OCI-M1 (cell line): ENCODE data around the gene TLE6.
"Not testable (repeated sequence)": the region's sequence is repeated elsewhere in the genome, so short reads cannot be mapped to it uniquely, and the experiment has no call there.

Experiments
- DNase-seq: peaks from one replicate; lab custom pipeline; 2025; lab: John Stamatoyannopoulos, UW

TLE6 gene

DNA sequence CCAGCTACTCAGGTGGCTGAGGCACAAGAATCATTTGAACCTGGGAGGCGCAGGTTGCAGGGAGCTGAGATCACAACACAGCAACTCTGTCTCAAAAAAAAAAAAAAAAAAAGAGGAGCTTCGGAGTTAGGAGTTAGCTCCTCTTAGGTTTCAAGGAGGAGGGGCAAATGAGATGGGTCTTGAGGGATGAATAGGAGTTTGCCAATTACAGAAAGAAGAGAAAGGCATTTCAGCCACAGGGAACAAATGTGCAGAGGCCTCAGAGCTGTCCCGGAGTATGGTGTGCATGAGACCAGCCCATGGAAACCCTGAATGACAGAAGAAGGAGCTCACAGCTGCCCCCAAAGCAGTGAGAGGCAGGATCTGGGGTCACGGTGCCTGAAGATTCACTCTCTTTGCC is 27.2 kb downstream of the TLE6 start:
- no peak for DNase-seq

DNA sequence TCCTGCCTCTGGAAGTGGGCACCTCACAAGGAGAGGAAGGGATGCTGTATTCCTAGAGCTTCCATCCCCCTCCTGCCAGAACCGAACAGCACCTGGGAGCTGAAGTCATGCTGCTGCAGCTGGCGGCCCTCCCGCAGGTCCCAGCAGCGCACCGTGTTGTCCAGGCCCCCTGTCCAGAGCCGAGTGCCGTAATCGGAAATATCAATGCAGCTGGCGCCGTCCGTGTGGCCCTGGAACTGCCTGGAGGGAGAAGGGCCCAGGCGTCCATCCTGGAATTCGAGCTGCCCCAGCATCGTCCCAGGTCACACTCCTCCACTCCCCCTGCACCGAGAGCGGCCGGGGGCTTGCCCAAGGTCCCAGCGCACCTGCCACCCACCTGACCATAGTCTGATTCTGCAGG is 28.0 kb downstream of the TLE6 start:
- DNase-seq: no peak

DNA sequence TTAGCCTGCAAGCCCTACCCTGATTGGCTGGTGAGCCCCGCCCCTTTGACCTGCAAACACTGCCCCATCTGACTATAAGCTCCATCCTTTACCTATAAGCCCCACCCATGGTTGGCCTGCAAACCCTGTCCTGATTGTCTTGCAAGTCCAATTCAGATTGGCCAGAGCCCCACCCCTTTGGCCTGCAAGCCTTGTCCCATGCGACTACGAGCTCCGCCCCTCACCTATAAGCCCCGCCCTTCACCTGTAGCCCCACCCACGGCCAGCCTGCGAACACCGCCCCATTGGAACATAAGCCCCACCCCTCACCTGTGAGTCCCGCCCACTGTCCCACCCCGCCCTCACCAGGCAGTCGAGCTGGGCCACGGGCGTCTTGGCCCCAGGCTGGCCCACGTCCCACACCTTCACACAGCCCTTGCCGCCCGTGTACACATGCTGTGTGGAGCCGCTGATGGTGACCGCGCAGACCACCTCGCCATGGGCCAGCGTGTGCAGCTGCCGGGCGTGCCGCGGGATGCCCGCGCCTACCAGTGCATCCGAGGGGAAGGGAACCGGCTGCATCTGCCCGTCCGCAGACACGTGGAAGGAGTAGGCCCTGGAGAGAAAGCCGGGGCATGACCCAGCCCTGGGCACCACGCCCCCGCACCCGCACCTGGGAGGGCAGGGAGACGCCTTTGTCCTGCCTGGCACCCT is 28.9 kb downstream of the TLE6 start:
- DNase-seq: no peak

DNA sequence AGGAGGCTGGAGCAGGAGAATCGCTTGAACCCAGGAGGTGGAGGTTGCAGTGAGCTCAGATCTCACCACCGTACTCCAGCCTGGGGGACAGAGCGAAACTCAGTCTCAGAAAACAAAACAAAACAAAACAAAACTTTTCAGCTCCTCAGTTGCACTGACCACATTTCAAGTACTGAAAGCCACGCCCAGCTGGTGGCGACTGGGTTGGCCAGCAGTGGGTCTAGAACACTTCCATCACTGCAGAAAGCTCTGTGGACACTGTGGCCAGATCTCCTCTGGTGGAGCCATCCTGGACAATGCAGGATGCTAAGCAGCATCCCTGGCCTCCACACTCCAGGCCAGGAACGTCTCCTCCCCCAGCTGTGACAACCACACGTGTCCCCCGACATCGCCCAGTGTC is 30.6 kb downstream of the TLE6 start:
- DNase-seq: no peak

DNA sequence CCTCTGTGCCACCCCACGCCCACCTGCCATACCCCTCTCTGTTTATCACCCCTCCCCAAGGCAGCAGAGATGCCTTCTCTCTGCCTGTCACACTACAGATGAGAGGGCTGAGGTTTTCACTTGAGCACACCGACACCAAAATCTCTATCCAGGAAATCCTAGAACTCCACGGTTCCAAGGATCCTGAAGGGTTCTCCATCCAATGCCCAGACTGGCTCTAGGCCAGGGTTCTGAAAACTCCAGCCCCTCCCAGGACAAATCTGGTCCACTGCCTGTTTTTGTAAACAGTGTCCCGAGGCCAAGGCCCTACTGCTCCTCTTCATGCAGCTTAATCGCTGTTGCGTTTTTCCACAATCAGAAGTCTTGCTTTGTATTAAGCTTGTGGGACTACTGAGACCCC is 31.6 kb downstream of the TLE6 start:
- DNase-seq: no peak

DNA sequence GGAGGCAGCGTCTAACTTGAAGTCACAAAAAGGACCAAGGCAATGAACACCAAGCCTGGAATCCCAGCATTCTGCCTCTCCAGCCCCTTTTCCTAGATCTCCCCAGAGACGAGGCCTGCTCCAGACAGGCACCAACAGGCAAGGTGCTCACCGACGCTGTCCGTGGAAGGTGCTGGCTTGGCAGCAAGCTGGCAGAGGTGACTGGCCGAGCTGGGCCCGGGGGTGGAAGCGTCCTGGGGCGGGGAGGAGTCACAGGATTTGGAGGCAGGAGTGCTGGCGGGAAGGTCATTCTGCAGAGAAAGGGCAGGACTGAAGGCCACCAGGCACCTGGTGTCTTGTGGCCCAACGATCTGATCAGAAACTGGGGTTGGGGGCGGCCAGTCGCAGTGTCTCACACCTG is 33.5 kb downstream of the TLE6 start:
- DNase-seq: no peak

DNA sequence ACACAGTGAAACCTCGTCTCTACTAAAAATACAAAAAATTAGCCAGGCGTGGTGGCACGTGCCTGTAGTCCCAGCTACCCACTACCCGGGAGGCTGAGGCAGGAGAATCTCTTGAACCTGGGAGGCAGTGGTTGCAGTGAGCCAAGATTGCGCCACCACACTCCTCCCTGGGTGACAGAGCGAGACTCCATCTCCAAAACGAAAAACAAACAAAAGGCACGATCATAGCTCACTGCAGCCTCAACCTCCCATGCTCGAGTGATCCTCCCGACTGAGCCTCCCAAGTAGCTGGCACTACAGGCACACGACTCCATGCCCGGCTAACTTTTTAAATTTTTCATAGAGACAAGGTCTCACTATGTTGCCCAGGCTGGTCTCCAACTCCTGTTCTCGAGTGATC is 34.7 kb downstream of the TLE6 start:
- DNase-seq: not testable (repeated sequence)

DNA sequence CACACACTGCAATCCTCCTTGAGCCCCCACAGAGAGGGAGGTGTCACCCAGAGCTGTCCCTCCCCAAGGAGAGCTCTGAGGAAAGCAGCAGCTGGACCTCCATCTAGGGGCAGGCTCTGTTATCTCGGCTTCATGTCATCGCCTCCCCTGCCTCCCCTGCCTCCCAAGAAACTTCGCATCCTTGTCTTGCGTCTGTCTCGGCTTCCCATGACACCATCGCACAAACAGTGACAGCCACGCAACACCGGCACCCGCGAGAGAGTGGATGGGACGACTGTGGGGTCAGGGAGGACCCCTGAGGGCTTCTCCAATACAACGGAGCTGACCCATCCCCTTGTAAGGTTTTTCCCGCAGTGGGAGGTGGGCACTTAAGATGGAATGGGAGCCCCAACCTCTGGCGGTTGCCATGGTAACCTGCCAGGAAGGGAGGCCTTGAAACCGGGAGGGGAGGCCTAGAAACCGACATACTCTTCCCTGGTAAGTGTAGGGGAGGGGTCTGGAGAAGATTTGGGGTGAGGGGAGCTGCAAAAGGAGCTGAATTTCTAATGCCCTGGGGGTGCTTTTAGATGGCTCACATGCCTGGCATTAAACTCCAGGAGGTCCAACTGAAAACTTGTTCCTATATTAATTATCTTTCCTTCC is 35.4 kb downstream of the TLE6 start:
- DNase-seq: no peak

DNA sequence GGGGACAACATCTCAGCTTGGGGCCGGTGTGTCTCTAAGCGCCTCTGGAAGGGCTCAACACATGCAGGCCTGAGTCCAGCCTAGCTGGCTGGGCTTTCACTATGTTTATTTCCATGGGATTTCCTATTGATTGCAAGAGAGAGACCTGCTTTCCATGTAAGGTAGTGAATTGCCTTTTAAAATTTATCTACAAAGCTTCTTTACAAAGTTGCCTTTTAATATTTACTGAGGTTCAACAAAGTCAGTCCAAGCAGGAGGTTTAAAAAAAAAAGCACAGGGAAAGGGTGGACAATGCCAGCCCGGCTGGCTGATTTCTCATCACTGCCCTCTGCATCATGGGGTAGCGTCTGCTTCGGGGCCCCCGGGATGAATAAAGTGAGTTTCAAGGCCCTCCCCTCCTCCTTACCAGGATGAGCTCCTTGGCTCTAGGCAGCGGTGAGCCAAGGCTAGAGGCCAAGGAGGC is 35.9 kb downstream of the TLE6 start:
- no peak for DNase-seq

DNA sequence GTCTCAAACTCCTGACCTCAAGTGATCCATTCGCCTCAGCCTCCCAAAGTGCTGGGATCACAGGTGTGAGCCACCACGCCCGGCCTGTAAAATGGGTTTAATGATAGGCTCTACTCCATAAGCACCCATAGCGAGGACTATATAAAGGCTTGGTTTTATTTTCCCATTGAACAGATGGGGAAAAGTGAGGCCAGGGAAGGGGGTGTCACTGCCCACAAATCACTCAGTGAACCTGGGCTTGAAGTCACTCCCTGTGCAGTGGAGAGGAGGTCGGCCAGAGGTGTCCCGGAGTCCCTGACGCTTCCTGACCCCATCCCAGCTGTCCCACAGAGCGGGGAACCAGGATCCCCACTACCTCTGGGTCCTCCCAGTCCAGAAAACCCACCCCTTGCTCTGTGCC is 36.8 kb downstream of the TLE6 start:
- no peak for DNase-seq

DNA sequence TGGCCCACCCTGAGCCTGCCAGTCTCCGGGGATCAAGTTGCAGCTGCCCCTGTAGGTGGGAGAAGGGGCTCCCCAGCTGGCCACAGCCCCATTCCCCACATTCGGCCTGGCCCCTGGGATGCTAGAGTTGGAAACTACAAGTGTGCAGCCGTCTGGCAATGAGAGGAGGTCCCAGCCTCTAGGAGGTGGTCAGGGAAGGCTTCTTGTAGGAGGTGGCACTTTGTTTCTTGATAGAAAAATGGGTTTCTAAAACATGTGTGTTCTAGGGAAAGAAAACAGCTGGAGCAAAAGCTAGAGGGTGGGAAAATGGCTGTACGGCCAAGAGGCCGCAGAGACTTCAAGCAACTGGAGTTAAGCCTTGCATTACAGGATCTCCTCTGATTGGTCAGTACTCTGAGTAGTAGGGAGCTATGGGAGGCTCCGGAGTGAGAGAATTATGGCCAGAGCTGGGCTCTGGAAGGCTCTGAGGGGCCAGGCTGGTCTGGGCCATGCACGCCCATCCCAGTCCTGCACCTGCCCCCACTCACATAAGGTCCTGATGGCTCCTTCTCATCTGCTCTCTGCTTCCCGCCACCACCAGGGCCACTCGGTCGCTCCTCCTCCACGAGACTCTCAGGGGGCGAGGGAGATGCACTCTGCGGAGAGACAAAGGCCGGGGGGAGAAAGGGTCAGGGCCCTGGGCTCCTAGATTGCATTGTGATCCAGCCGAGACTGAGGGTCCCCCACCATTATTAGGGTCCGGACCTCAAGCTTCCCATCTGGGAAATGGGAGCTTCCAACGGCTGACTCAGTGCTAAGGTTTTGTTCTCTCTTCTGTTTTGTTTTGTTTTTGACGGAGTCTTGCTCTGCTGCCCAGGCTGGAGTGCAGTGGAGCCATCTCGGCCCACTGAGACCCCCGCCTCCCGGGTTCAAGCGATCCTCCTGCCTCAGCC is 38.0 kb downstream of the TLE6 start:
- no peak for DNase-seq

DNA sequence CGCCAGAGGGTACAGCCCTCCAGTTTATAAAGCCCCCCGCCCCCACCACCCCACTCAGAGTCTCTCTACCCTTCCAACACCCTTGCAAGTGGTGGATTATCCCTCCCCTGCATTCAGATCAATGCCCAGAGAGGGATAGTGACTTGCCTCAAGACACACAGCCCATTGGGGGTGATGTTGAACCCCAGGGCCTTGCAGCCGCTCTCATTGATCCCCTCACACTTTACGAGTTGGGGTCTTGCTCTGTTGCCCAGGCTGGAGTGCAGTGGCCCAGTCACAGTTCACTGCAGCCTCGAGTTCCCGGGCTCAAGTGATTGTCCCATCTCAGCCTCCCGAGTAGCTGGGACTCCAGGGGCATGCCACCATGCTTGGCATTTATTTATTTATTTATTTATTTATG is 40.6 kb downstream of the TLE6 start:
- DNase-seq: no peak

DNA sequence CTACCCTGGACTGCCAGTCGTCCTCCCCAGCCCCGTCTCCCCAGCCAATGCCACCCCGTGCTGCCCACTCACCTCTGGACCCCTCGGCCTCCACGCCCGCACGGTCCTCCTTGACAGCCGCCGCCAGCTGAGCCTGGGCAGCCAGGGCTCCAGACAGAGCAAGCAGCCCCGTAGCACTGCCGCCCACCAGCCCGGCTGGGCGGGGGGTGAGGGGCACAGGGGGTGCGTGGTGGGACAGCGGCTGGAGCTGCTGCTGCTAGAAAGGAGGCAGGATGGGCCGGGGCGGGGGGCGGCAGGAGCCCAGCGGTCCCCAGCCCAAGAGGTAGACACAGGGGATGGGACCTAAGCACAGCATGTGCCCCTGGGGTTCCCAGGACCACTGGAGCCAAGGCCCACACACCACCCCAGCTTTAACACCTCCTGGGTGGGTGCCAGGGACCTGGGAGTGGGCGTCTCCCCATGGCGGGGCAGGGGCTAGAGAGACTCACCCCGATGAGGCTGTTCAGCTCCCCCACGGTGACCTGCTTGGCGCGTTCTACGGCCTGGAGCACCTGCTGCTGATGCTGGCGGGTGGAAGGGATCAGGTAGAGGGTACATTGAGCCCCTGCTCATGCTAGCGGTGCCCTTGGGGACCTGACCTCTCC is 42.0 kb downstream of the TLE6 start:
- no peak for DNase-seq

DNA sequence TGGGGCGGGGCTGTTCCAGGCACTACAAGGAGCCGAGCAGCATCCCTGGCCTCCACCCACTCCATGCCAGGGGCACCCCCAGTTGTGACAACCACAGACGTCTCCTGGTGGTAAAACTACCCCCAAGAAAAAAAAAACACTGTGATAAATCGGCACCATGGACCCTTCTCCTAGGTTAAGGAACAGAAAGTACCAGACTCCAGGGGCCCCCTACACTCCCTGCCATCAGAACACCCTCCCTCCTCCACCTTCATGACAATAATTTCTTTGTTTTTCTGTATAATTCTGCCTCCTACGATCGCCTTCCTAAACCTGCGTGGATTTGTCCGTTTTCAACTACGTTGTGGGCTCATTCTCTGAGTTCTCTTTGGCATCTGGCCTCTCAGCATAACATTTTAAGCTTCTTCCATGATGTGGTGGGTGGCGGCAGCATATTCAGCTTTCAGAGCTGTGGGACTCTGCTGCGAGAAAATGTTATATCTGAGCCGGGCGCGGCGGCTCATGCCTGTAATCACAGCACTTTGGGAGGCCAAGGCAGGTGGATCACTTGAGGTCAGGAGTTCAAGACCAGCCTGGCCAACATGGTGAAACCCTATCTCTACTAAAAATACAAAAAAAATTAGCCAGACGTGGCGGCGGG is 43.1 kb downstream of the TLE6 start:
- DNase-seq: no peak

DNA sequence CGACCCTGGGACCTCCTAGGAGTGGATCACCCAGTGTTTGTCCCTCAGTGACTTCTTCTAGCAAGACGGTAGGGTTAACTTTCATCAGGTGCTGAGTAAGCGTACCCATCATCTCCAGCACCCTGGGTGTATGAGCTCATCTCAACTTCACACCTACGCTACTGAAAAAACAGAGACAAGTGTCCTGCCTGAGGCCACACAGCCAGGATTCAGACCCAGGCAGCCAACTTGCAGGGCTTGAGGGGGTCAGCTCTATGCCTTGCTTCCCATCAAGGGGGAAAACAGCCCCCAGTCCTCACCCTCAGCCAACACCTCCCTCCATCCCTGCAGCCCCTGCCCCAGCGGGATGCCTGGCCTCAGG is 47.1 kb downstream of the TLE6 start:
- DNase-seq: no peak

DNA sequence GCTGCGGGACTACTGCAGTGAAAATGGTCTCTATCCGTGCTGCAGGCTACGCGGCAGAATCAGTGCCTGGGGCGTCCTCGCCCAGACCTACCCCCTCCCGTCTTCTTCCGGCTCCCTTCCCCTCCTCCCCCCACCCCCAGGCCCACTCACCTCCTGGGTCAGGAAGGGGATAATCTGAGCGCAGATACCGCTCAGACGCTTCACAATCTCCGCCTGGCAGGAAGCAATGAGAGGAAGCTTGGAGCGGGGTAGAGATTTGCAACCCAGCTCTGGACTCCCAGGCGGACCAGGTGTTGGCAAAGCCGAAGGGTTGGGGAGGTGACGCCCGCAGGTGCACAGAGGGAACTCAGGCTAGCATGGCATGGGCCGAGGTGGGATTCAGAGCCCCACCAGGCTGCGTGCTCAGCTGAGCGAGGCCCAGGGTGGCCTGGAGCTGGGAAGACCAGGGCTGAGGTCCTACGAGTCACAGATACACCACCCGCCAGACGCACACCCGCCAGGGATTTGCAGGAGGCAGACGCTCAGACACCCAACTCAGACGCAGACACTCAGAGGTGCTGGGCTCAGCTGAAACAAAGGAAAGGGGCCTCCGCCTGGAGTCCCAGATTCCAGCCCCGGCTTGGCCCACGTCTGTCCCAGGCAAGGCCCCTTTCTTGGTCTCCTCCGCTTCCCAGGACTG is 47.6 kb downstream of the TLE6 start:
- no peak for DNase-seq

DNA sequence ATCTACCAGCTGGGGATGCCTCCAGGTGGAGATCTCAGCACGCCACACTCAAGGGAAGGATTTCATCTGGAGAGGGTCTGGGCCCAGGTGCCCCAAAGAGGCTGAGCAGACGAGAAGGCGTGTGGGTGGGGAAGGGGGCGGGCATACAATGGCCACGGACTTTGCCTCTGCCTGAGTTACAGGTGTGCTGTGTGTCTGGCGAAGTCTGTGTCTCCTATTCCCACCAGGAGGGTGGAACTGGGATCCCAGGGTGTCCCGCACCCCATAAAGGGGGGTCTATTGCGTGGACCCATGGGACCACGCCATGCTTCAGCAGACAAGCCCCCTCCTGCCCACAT is 48.2 kb downstream of the TLE6 start:
- DNase-seq: no peak

DNA sequence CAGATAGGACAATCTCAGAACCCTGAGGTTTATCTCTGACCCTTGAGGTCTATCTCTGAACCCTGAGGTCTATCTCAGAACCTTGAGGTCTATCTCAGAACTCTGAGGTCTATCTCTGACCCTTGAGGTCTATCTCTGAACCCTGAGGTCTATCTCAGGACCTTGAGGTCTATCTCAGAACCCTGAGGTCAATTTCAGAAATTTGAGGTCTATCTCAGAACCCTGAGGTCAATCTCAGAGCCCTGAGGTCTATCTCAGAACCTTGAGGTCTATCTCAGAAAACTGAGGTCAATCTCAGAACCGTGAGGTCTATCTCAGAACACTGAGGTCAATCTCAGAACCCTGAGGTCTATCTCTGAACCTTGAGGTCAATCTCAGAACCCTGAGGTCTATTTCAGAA is 49.4 kb downstream of the TLE6 start:
- DNase-seq: no peak

DNA sequence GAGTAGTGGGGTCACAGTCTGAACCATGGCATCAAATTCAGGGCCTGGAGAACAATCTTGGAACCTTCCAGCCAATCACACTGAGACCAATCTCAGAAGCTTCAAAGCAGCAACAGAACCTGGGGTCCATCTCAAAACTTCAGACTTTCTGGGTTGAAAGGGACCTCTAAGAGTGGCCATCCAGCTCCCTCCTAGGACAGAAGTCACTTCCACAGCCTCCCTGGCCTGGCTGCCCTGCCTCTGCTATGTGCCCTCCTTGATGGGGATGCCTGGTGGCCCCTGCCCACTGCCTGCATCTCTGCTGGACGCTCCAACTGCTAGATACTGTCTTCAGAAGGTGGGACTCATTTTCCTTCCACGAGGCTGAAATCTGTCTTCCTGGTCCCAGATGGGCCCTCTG is 49.9 kb downstream of the TLE6 start:
- no peak for DNase-seq

DNA sequence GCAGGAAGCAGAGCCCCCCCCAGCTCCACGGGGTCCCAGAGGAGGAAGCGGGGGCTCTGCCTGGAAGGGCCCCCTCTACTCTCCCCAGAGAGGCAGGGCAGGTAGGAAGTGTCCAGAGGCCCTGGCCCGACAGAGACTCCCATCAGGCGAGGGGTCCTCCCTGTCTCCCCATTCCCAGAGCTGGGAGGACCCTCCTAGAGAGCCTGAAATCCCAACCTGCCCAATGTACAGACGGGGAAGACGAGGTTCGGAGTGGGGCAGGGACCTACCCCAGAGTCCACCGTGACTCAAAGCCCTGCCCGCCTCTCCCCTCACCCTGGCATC is 50.6 kb downstream of the TLE6 start:
- DNase-seq: no peak

DNA sequence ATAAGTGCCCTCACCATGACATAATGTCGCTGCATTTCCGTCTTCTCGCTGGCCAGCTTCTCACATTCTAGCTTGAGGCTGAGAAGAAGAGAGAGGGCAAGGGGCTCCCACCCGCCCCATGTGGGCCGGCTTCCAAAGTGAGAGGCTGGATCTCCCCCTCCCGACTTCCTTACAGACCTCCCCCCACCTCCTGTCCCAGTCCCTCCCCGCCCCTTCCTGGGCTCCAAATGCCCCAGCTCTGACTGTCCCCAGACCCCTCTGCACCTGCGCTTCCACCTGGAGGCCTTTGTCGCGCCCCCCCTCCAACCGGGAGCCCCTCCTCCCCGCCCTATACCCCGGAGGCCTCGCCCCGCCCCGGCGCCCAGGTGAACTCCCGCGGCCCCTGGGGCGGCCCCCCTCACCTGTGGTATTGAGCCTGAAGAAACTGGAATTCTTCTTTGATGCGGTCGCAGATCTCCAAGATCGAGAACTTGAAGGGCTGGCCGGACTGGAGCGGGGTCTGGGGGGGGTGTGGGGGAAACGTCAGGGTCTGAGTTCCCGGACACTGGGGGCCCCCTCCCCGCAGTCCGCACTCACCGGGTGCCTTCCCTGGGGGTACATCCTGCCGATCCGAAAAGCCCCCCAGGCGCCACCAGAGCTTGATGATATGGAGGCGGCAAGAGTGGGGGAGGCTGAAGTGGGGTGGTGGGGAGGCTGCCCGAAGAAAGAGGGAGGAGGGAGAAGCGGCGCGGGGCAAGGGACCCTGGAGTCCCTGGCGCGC is 51.1 kb downstream of the TLE6 start:
- no peak for DNase-seq
